Measurements from ENCODE around the gene SSH3.

GRCh38 chr11:67274768-67275605 is 28.3 kb upstream of the SSH3 start:
- TF ChIP-seq CTCF (IDR thresholded peaks at IDR 0.05; ENCODE audit: insufficient read depth, low read length, poor library complexity, severe bottlenecking): no peak
- no peak for TF ChIP-seq EZH2phosphoT487 (conservative IDR thresholded peaks at IDR 0.05; ENCODE audit: low read length)

Data from SU-DHL-6 (cell line).